GM12801 (cell line): ENCODE data around the gene ITGB1.

Source experiments
- CTCF ChIP-seq: IDR thresholded peaks from one replicate; pipeline ENCODE4 v1.5.1; 2011; ENCODE audit warnings: control low read depth; ENCODE audit not compliant: insufficient read length; ENCODE audit errors: extremely low read depth

Gene ITGB1

GRCh38 chr10:32931593-32931992 lies 26.4 kb downstream of the ITGB1 start:
- no peak for TF ChIP-seq CTCF

GRCh38 chr10:32930036-32930435 lies 28.0 kb downstream of the ITGB1 start:
- TF ChIP-seq CTCF, result no peak

- no peak for TF ChIP-seq CTCF
Measured at GRCh38 chr10:32929634-32930033, 28.4 kb downstream of the ITGB1 start.

- TF ChIP-seq CTCF, result no peak
Measured at GRCh38 chr10:32927750-32928149, 30.3 kb downstream of the ITGB1 start.

- TF ChIP-seq CTCF, result no peak
Measured at GRCh38 chr10:32923849-32924248, 34.2 kb downstream of the ITGB1 start.

GRCh38 chr10:32923134-32923533 lies 34.9 kb downstream of the ITGB1 start:
- TF ChIP-seq CTCF, result no peak

GRCh38 chr10:32922170-32922569 lies 35.9 kb downstream of the ITGB1 start:
- no peak for TF ChIP-seq CTCF
